Measurements from ENCODE around the gene CHPF2.

The CHPF2 gene

DNA sequence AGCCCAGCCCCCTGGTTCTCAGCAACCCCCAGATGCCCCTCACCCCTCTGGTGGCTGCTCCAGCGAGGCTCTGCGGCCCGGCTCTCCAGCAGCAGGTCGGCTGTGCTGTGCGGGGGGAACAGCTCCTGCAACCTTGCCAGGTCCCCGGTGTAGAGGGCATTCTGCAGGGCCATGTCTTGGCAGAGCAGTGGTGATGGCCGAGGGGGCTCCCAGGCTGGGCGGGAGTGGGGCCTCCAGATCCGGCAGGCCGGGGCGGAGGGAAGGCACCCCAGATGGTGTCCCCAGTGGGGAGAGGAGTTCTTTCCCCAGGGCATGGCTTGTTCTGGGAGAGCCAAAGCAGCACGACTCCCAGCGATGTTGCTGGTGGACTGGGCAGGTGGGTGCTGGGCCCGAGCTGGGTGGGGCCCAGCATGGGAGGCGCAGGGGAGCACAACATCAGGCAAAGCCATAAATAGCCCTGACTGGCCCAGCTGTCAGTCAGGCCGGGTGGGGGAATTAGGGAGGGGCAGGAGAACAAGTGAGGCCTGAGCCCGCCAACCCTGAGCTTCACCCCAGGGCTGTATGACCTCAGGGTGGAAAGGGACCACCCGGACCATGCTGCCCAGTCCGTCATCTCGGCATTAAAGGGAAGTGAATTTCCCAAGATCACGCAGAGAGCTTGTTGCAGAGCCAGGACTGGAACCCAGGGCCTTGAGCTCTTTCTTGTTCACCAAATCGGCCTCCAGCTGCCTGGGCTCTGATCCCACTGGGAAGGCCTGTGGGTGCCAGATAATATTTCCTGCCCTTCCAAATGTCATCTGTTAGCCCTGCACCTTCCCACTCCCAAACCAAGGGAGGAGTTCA is 44.7 kb upstream of the CHPF2 start:
- peak overlapping the region; percentile 31; the same call in 1 of the 2 replicates for H3K4me3 ChIP-seq (ENCODE audit: low read length)
- H3K9ac ChIP-seq (ENCODE audit: low read length) = no peak overlapping the region
- peaks cover 79% of the 10 kb centered on the region for H3K27me3 ChIP-seq (ENCODE audit: low read depth, low read length)
- H3K4me1 ChIP-seq (ENCODE audit: low read length) = peaks cover 32% of the 10 kb centered on the region
- H2AFZ ChIP-seq (ENCODE audit: low read depth, low read length) = no peak overlapping the region
- no peaks in the 10 kb centered on the region for H3K79me2 ChIP-seq (ENCODE audit: low read length)
- H3K27ac ChIP-seq (ENCODE audit: low read length) = no peak overlapping the region
- peaks cover 63% of the 10 kb centered on the region for H4K20me1 ChIP-seq (ENCODE audit: insufficient read depth, low read length)
- no peaks in the 10 kb centered on the region for H3K9me3 ChIP-seq (ENCODE audit: insufficient read depth, low read length)
- TF ChIP-seq CTCF (IDR thresholded peaks at IDR 0.05; ENCODE audit: low read depth, low read length) (no peak), EZH2phosphoT487 (IDR thresholded peaks at IDR 0.05; ENCODE audit: low read depth) (no peak)
- H3K36me3 ChIP-seq (replicated peaks; ENCODE audit: low read depth, low read length) = no peaks in the 10 kb centered on the region
- peak overlapping the region; percentile 62 for H3K4me2 ChIP-seq (ENCODE audit: low read length)

DNA sequence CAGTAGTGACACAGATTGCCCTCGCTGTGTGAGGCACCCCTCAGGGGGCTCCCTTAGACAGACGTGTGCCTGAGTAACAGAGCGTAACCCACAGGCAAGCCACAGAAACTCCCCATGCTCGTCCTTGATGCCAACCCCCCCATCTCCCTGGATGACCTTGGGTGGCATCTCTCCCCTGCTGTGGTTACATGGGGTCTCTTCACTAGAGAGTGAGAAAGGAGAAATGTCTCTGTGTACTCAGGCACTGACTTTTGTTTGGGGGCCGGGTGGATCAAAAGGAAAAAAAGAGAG is 44.1 kb upstream of the CHPF2 start:
- peak overlapping the region; percentile 31; the same call in 1 of the 2 replicates for H3K4me3 ChIP-seq (ENCODE audit: low read length)
- H2AFZ ChIP-seq (ENCODE audit: low read depth, low read length) = no peak overlapping the region
- no peaks in the 10 kb centered on the region for H3K79me2 ChIP-seq (ENCODE audit: low read length)
- no peak overlapping the region for H3K27ac ChIP-seq (ENCODE audit: low read length)
- no peak for TF ChIP-seq CTCF (IDR thresholded peaks at IDR 0.05; ENCODE audit: low read depth, low read length)
- no peak for TF ChIP-seq EZH2phosphoT487 (IDR thresholded peaks at IDR 0.05; ENCODE audit: low read depth)
- H3K27me3 ChIP-seq (ENCODE audit: low read depth, low read length) = peaks cover 79% of the 10 kb centered on the region
- peaks cover 32% of the 10 kb centered on the region for H3K4me1 ChIP-seq (ENCODE audit: low read length)
- H3K9me3 ChIP-seq (ENCODE audit: insufficient read depth, low read length) = no peaks in the 10 kb centered on the region
- peak overlapping the region; percentile 62 for H3K4me2 ChIP-seq (ENCODE audit: low read length)
- H4K20me1 ChIP-seq (ENCODE audit: insufficient read depth, low read length) = peaks cover 67% of the 10 kb centered on the region
- no peaks in the 10 kb centered on the region for H3K36me3 ChIP-seq (replicated peaks; ENCODE audit: low read depth, low read length)
- no peak overlapping the region for H3K9ac ChIP-seq (ENCODE audit: low read length)

- peak overlapping the region; percentile 62 for H3K4me2 ChIP-seq (ENCODE audit: low read length)
- no peaks in the 10 kb centered on the region for H3K79me2 ChIP-seq (ENCODE audit: low read length)
- no peak overlapping the region for H3K9ac ChIP-seq (ENCODE audit: low read length)
- peak overlapping the region; percentile 31 for H3K4me3 ChIP-seq (ENCODE audit: low read length)
- TF ChIP-seq CTCF (IDR thresholded peaks at IDR 0.05; ENCODE audit: low read depth, low read length) (no peak), EZH2phosphoT487 (IDR thresholded peaks at IDR 0.05; ENCODE audit: low read depth) (peak; percentile 64; the same call in 1 of the 2 replicates)
- no peak overlapping the region for H3K27ac ChIP-seq (ENCODE audit: low read length)
- no peak overlapping the region for H2AFZ ChIP-seq (ENCODE audit: low read depth, low read length)
- no peaks in the 10 kb centered on the region for H3K9me3 ChIP-seq (ENCODE audit: insufficient read depth, low read length)
- H4K20me1 ChIP-seq (ENCODE audit: insufficient read depth, low read length) = peaks cover 70% of the 10 kb centered on the region
- peaks cover 32% of the 10 kb centered on the region for H3K4me1 ChIP-seq (ENCODE audit: low read length)
- H3K36me3 ChIP-seq (replicated peaks; ENCODE audit: low read depth, low read length) = no peaks in the 10 kb centered on the region
- peaks cover 84% of the 10 kb centered on the region for H3K27me3 ChIP-seq (ENCODE audit: low read depth, low read length)
These were observed 43.2 kb upstream of the CHPF2 start for GRCh38 chr7:151189038-151189437.

DNA sequence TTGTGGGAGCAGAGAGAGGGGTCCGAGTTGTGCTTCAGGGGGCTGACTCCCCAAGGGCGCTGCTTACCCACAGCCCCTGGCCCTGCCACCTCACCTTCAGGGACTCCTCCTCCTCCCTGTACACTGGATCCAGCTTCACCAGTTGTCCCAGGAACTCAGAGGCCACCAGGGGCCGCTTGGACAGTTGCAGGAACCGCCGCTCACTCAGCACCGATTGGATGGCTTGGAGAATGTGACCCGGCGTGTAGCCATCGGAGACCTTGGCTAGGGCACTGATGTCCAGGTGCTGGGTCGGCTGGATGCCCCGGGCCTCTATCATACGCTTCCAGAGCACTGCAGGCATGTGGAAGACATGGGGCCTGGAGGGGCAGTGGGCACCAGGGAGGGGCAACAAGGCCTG is 40.7 kb upstream of the CHPF2 start:
- H2AFZ ChIP-seq (ENCODE audit: low read depth, low read length) = no peak overlapping the region
- TF ChIP-seq CTCF (IDR thresholded peaks at IDR 0.05; ENCODE audit: low read depth, low read length) = no peak
- TF ChIP-seq EZH2phosphoT487 (IDR thresholded peaks at IDR 0.05; ENCODE audit: low read depth) = no peak
- peaks cover 32% of the 10 kb centered on the region for H3K4me1 ChIP-seq (ENCODE audit: low read length)
- no peak overlapping the region for H3K4me3 ChIP-seq (ENCODE audit: low read length)
- H3K4me2 ChIP-seq (ENCODE audit: low read length) = no peak overlapping the region
- no peaks in the 10 kb centered on the region for H3K9me3 ChIP-seq (ENCODE audit: insufficient read depth, low read length)
- H3K9ac ChIP-seq (ENCODE audit: low read length) = no peak overlapping the region
- H4K20me1 ChIP-seq (ENCODE audit: insufficient read depth, low read length) = peaks cover 75% of the 10 kb centered on the region
- H3K27ac ChIP-seq (ENCODE audit: low read length) = no peak overlapping the region
- H3K79me2 ChIP-seq (ENCODE audit: low read length) = no peaks in the 10 kb centered on the region
- H3K36me3 ChIP-seq (replicated peaks; ENCODE audit: low read depth, low read length) = no peaks in the 10 kb centered on the region
- peaks cover 93% of the 10 kb centered on the region for H3K27me3 ChIP-seq (ENCODE audit: low read depth, low read length)

Measured in OCI-LY3 (cell line).